ENCODE data around the gene GGCX.
"Not testable (repeated sequence)": the region's sequence is repeated elsewhere in the genome, so short reads cannot be mapped to it uniquely, and the experiment has no call there.

The GGCX gene

GRCh38 chr2:85561280-85562212 is at the start of gene GGCX:
TSS of gene GGCX (minus strand) at chr2:85561493. CDS start at chr2:85561428, 65 bp downstream.
- DNase-seq (ENCODE audit: low read depth) = peak; percentile 91

- DNase-seq (ENCODE audit: low read depth) = no peak
Measured at GRCh38 chr2:85607268-85608215, 46.2 kb upstream of the GGCX start.

- DNase-seq (ENCODE audit: low read depth) = no peak
Measured at GRCh38 chr2:85606116-85606455, 44.8 kb upstream of the GGCX start.

GRCh38 chr2:85605406-85606115 is 44.3 kb upstream of the GGCX start:
- DNase-seq (ENCODE audit: low read depth) = peak; percentile 94

- peak; percentile 17 for DNase-seq (ENCODE audit: low read depth)
Measured at GRCh38 chr2:85604568-85605339, 43.5 kb upstream of the GGCX start.

- DNase-seq (ENCODE audit: low read depth) = not testable (repeated sequence)
Measured at GRCh38 chr2:85604133-85604444, 42.8 kb upstream of the GGCX start.

- DNase-seq (ENCODE audit: low read depth) = peak; percentile 91
Measured at GRCh38 chr2:85602476-85603234, 41.4 kb upstream of the GGCX start, which contains the start of gene TMEM150A. TSS of gene TMEM150A (minus strand) at chr2:85602698. CDS start at chr2:85601948, 750 bp downstream.

GRCh38 chr2:85601771-85602475 is 40.6 kb upstream of the GGCX start:
- DNase-seq (ENCODE audit: low read depth) = peak; percentile 64

- no peak for DNase-seq (ENCODE audit: low read depth)
Measured at GRCh38 chr2:85600951-85601770, 39.9 kb upstream of the GGCX start.

GRCh38 chr2:85600235-85600575 is 38.9 kb upstream of the GGCX start:
- DNase-seq (ENCODE audit: low read depth) = no peak

GRCh38 chr2:85599468-85600234 is 38.4 kb upstream of the GGCX start:
- no peak for DNase-seq (ENCODE audit: low read depth)

- no peak for DNase-seq (ENCODE audit: low read depth)
Measured at GRCh38 chr2:85598594-85599340, 37.5 kb upstream of the GGCX start.

GRCh38 chr2:85597241-85597640 is 35.9 kb upstream of the GGCX start:
- no peak for DNase-seq (ENCODE audit: low read depth)

GRCh38 chr2:85596486-85597143 is 35.3 kb upstream of the GGCX start:
- DNase-seq (ENCODE audit: low read depth) = no peak

- DNase-seq (ENCODE audit: low read depth) = no peak
Measured at GRCh38 chr2:85596026-85596333, 34.7 kb upstream of the GGCX start.

- DNase-seq (ENCODE audit: low read depth) = peak; percentile 99
Measured at GRCh38 chr2:85595301-85596025, 34.2 kb upstream of the GGCX start, which contains the start of gene RNF181. TSS of gene RNF181 (plus strand) at chr2:85595745. CDS start at chr2:85595764, 19 bp downstream.

Data from EH (cell line).